ENCODE results near the gene ZNF280B.

GRCh38 chr22:22555596-22555995, 47.1 kb upstream of the ZNF280B start:
- TF ChIP-seq ELF1 (CRISPR knock-in tag; IDR thresholded peaks at IDR 0.05): no peak
- TF ChIP-seq SP1 (IDR thresholded peaks at IDR 0.05): no peak
- no peak for TF ChIP-seq SP1 (CRISPR knock-in tag; IDR thresholded peaks at IDR 0.05)
- TF ChIP-seq POLR2AphosphoS5 (IDR thresholded peaks at IDR 0.05; ENCODE audit: low read depth, low read length): no peak

Data from HepG2 (cell line).